GM19351 (cell line): ENCODE measurements around the gene CALHM5.
"Not testable (repeated sequence)": the region's sequence is repeated elsewhere in the genome, so short reads cannot be mapped to it uniquely, and the experiment has no call there.

ENCODE experiments used
- ATAC-seq: cut with Tn5 transposase; IDR thresholded peaks from one replicate; pipeline ENCODE4 v1.9.1; 2021; ENCODE audit warnings: mild to moderate bottlenecking, moderate library complexity; ENCODE audit not compliant: unreplicated experiment

The CALHM5 gene, protein sequence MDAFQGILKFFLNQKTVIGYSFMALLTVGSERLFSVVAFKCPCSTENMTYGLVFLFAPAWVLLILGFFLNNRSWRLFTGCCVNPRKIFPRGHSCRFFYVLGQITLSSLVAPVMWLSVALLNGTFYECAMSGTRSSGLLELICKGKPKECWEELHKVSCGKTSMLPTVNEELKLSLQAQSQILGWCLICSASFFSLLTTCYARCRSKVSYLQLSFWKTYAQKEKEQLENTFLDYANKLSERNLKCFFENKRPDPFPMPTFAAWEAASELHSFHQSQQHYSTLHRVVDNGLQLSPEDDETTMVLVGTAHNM

DNA sequence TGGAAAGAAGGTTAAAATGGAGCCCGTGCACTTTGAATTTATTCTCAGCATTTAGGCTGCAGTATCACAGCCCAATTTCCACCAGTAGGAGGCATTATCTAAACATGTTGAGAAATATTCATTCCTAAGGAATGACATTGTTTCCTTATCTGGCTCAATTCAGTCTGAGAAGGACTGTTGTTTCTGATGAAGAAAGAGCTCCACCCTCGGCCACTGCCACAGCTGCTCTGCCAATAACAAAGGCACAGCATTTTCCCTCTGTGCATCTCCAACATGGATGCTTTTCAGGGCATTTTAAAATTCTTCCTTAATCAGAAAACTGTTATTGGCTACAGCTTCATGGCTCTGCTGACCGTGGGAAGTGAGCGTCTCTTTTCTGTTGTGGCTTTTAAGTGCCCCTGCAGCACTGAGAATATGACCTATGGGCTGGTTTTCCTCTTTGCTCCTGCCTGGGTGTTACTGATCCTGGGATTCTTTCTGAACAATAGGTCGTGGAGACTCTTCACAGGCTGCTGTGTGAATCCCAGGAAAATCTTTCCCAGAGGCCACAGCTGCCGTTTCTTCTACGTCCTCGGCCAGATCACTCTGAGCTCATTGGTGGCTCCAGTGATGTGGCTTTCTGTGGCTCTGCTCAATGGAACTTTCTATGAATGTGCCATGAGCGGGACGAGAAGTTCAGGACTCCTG, at the start of gene CALHM5:
Gene CALHM5 (plus strand): TSS at position 216 of the 687 bp plus-strand sequence. CDS start 58 bp downstream, at position 274.
- peak; percentile 3 for ATAC-seq

DNA sequence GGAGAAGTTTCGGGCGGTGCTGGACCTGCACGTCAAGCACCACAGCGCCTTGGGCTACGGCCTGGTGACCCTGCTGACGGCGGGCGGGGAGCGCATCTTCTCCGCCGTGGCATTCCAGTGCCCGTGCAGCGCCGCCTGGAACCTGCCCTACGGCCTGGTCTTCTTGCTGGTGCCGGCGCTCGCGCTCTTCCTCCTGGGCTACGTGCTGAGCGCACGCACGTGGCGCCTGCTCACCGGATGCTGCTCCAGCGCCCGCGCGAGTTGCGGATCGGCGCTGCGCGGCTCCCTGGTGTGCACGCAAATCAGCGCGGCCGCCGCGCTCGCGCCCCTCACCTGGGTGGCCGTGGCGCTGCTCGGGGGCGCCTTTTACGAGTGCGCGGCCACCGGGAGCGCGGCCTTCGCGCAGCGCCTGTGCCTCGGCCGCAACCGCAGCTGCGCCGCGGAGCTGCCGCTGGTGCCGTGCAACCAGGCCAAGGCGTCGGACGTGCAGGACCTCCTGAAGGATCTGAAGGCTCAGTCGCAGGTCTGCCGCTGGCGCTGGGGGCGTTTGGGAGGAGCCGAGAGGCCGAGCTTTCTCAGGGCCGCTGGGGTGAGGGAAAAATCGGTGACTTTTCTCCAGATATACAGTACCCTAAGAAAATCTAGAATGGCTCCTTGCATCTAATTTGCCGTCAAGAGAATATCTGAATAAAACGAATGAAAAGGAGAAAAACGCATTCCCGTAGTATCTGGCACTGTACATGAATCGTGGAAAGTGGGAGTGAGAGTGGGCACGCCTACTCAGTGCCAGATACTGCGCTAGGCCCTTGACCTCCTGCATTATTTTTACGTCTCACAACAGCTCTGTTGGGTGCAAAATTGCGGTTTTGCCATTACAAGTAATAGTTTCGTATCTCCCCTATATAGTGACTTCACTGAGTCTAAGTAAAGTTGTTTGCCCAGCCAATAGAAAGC, 49.2 kb upstream of the CALHM5 start:
- peak; percentile 80 for ATAC-seq

DNA sequence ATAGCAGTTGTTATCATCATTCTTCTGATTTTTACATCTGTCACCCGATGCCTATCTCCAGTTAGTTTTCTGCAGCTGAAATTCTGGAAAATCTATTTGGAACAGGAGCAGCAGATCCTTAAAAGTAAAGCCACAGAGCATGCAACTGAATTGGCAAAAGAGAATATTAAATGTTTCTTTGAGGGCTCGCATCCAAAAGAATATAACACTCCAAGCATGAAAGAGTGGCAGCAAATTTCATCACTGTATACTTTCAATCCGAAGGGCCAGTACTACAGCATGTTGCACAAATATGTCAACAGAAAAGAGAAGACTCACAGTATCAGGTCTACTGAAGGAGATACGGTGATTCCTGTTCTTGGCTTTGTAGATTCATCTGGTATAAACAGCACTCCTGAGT, 48.1 kb upstream of the CALHM5 start:
- no peak for ATAC-seq

DNA sequence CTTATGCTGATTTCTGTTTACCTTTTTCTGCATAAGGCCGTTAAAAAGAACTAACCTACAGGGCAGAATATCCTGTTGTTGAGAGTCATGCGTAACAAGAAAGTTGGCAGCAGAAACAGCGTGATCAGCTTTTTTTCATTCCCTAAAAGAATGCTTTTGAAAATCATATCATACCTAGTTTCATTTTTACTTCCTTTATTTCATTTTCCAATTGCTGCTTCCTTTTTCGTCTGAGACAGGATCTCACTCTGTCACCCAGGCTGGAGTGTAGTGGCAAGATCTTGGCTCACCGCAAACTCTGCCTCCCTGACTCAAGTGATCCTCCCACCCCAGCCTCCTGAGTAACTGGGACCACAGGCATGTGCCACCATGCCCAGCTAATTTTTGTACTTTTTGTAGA, 46.2 kb upstream of the CALHM5 start:
- ATAC-seq = no peak

DNA sequence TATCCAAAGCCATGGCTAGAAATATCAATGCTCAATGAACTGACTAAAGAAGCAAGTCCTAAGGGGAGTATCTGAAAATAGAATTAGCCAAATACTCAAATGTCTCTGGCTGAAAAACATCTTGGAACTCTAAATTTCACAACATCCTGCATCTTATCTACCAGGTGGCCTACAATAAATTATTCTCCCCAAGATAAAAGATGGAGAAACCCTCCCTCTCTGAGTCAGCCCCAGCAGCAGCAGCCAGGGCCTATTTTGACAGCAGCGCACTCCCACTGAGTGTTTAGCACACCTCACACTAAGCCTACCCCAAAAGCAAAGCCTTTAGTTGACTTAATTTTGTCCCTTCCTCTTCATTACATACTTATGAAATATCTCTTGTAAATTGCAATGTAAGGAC, 44.3 kb upstream of the CALHM5 start:
- ATAC-seq = no peak

DNA sequence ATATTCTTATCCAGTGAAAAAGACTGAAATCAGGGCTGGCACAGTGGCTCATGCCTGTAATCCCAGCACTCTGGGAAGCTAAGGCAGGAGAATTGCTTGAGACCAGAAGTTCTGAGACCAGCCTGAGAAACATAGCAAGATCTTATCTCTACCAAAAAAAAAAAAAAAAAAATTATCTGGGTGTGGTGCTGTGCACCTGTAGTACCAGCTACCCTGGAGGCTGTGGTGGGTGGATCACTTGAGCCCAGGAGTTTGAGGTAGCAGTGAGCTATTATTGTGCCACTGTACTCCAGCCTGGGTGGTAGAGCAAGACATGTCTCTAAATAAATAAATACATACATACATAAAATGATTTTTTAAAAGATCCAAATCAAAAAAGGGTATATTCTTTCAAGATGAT, 43.9 kb upstream of the CALHM5 start:
- ATAC-seq = no peak

DNA sequence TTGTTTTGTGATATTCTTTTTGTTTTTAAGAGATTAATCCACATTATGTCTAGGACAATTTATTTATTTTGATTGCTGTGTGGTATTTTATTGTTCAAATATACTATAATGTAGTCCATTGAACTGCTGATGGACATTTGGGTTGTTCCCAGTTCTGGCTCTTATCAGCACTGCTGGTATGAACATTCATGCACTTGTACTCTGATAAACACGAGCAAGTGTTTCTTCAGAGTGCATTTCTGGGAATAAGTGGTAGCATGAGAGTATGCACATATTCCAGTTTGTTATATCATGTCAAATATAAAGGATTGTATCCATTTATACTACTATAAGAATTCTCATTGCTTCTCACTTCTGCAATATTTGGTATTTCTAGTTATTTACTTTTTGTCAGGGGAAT, 43.1 kb upstream of the CALHM5 start:
- no peak for ATAC-seq

DNA sequence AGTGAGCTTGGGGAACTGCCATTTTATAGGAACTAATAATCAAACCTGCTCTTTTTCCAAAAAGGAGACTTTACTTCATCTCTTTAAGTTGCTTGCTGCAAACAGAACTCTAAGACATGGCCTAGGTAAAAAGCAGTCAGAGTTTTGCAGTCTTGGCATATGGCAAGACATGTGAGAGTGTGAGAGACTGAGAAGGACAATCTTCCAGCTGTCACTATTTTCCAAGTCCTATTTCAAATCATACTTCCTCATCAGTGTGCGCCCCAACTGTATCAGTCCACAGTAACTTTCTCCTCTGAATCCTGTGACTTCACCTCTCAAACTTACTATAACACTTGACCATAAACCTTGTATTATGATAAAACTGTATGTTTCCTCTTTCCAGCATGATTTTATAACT, 39.9 kb upstream of the CALHM5 start:
- no peak for ATAC-seq

DNA sequence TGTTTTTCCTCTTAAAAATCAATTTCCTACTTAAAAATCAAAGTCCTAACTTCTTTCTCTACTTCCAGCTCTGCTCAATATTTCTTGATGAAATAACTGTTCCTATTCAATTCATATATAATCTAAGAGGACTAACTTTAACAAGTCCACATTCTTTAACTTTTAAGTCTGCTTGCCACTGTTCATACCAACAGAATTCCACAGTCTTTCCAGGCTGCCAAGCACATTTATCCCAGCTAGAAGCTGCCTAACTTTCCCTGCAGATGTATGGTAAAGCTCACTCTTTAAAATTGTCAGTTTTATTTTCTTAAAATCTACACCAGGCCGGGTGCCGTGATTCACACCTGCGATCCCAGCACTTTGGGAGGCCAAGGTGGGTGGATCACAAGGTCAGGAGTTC, 38.7 kb upstream of the CALHM5 start:
- no peak for ATAC-seq

DNA sequence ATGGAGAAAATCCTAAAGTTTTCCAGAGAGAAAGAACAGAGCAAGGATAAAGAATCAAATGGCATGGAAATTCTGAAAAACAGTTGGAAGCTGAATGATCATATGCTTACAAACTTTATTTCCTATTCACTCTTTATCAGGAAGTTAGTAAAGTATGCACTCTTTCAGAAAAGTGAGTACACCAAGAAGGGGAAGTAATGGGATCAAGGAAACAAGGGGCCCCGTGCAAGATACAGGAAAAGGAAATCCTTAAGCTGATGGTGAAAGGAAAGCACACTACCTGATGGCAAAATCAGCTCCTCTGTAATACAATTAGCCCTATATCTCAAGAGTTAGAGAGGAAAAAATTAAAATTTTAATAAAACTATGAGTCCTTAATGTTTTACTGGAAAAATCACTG, 36.3 kb upstream of the CALHM5 start:
- no peak for ATAC-seq

DNA sequence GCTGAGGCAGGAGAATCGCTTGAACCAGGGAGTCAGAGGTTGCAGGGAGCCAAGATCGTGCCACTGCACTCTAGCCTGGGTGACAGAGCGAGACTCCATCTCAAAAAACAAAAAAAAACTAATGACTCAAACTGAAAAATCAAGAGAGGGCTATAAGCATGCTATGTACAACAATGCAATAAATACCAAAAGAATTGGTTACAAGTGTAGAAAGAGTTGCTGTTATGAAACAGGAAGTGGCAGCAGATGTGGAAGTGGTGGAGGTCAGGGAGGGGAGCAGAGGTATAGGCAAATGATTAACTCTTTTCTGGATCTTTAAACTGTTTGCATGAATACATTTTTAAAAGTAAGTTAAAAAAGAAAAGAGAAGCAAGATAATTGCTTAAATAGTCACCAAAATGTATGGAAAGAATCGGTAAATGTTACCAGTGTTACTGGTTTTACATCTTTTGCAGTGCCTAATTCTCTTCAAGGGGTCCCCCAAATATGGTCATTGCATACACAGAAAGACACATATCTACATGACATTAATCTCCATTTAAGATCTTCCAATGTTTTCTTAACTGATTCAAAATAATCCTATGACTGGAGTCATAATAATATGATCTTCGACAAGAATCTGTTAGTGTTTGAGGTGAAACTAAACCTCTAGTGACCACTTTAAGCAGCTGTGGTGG, 35.3 kb upstream of the CALHM5 start:
- ATAC-seq = peak; percentile 100

DNA sequence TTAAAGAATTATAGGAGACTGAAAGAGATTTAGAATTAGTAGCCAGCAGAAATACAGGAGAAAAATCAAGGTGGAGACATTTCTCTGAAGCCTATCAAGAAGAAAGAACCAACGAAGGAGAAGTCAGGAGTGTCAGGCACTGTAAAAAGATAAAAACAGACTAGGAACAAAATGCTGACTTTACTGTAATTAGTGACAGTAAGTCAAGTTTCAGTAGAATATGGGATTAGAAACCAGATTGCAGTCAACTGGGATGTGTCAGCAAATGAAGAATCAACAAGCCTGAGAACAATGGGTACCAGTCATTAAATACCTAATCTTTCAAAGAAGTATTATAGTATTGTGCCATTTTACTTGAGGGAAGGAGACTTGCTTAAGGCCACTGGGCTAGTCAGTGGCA, 28.7 kb upstream of the CALHM5 start:
- ATAC-seq = no peak

DNA sequence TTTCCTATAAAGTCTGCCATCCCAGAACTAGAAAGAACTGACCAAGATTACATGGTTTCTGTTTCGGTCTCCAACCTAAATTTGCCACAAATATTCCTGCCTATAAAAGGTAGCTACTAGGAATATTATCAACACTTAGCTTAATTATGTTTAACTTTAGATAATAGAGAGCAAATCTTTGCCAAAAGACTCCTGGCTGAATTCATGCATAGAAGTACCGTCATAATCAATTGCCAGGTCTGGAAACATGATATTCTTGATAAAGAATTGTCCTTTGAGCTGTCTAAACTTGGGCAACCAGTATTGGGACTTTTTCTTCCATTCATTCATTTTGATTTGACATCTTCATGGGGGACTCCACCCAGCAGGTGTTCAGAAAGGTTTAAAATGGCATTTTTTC, 27.8 kb upstream of the CALHM5 start:
- ATAC-seq = no peak

DNA sequence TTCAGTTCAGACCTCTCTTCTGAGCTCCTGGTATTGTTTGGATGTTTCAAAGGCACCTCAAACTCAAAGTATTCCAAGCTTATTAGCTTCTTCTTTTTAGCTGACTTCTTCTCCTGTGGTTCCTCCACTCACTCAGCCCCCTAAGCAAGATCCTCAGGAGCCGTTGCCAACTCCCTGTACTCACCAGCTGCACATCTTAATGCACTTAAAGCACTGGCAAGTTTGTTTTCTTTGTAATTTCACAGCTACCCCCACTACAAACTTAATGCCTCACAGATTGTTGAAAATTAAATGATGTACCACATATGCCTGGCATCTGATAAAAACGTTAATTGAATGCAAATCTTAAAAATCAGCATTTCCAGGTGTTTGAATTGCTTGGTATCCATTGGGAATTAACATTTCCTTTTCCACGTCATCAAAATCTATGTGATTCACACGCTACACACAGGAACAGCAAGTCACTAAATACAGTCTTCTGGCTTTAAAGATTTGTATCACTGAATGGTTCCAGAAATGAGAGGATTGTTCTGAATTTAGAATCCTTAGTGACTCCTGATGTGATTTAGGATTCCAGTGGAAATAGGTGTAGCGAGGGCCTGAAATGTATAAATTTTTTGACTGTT, 25.8 kb upstream of the CALHM5 start:
- no peak for ATAC-seq

DNA sequence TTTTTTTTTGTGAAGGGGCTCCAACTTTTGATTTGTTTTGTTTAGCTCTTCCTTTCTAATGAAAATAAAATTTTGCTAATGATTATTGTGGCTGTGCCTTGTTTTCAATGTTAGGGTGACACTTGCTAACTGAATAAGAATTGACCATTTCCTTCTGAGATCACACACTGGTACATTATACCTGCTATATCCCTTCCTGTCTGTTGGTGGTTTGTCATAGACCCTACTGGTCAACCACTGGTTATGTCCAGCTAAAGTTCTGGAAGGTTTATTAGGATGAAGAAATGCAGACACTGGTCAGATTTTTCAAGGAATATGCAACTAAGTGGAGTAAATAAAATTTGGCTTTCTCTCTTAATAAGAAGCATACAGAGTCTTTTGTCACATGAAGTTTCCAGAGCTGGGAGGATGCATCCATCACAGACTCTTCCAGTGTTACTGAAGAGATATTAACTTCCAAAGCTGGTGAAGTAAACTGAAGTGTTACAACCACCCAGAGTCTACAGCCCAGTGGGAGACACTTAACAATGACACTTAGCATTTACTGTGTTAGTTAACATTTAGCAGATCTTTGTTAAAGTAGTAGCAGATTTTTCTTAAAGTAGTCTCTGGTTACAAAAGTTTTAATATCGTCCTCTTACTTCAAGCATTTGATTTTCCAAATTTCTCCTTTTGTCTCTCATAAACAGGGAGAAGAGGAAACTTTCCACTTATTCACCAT, 19.7 kb upstream of the CALHM5 start:
- no peak for ATAC-seq

DNA sequence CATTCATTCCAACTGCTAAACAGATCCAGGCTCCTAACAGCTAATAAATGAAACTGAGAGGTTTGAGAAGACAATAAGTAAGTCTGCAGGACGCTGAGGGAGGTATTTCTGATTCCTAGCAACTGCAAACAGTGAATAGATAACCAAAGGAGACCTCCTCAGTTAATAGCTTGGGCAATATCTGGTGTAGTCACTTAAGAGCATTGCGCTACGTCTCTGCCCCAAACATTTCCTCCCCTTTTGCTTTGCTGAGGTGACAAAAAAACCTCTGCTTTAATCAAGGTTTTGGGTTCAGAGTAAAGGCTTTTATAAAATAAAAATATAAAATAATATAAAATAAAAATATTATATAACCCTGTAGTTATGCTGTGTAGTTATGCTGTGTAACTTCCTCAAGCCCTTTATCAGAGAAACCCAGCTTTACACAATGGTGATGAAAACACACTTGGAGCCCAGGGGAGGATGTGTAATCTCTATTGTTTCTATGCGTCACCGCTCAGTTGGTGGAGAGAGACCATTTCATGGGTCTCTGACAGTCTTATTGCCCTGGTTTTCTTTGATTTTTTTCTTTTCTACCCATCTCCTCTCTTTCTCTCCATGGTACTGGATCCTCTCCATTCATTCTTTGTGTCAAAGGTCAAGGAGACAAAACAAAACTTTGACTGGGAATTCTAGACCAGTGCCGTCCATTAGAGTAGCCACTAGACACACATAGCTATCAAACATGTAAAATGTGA, 18.9 kb upstream of the CALHM5 start:
- no peak for ATAC-seq

DNA sequence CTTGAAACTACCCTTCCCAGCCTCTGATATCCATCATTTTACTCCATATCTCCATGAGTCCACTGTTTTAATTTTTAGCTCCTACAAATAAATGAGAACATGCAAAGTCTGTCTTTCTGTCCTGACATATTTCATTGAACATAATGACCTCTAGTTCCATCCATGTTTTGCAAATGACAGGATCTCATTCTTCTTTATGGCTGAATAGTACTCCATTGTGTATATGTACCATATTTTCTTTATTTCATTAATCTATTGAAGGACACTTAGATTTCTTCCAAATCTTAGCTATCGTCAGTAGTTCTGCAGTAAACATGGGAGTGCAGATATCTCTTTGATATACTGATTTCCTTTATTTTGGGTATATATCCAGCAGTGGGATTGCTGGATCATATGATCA, 16.3 kb upstream of the CALHM5 start:
- not testable (repeated sequence) for ATAC-seq

DNA sequence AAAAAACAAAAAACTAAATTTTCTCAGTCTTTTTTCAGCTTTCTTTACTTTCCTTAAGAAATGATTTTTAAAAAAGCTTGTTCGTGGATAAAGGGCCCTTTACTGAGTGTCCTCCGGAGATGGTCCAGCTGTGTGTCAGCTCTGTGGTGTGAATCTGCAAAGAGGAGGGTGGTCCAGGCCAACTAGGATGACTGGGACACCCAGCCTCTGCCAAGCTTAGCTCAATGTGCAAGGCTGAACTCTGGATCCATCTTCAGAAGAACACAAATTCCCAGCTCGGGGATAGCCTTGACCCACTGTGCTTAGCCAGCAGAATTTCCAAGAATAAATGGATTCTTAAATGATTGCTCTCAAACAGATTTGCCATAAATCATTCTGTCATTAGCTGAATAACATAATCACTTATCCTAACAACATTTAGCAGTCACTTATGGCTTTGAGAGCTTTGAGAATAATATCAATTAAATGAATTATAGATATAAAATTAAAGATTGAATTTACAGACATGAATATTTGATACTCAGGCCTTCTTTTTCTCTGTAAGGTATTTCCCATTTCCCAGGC, 14.2 kb upstream of the CALHM5 start:
- ATAC-seq = no peak

DNA sequence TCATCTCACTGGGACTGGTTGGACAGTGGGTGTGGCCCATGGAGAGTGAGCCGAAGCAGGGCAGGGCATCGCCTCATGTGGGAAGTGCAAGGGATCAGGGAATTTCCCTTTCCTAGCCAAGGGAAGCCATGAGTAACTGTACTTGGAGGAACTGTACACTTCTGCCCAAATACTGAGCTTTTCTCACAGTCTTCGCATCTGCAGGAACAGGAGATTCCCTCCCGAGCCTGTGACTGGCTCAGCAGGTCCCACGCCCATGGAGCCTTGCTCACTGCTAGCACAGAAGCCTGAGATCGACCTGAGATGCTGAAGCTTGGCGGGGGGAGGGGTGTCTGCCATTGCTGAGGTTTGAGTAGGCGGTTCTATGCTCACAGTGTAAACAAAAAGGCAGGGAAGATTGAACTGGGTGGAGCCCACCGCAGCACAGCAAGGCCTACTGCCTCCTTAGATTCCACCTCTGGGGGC, 10.4 kb upstream of the CALHM5 start:
- ATAC-seq = no peak
